Lower leg skin (tissue), 4 donors: ENCODE results near the gene UTP15. TPM values are rescaled to one million over a fixed set of nuclear protein-coding genes. Genes with fewer than 3 reads are reported as not detected.

ENCODE experiments used
- DNase-seq, 2 donors: peaks; one replicate each; pipeline ENCODE4 v3.0.0-alpha.2; 2019; ENCODE audit warnings: low spot score in 2 of 2
- H3K4me3 ChIP-seq: fragments of 200-600 bp; sonication (generic); 2 replicates; pipeline ENCODE4 v1.5.1; 2017; ENCODE audit warnings: mild to moderate bottlenecking, low read depth; ENCODE audit not compliant: poor library complexity, severe bottlenecking
- POLR2A ChIP-seq, 2 donors: fragments of 450-650 bp; IDR thresholded peaks; one replicate each; pipeline ENCODE4 v1.6.1; 2016 to 2017; ENCODE audit warnings: antibody characterized with exemption in 2 of 2, mild to moderate bottlenecking in 1 of 2, moderate library complexity in 1 of 2
- WGBS, 2 donors: methylation state at CpG; one replicate each; pipeline ENCODE4 v1.1.5; 2018; 5-methylcytosine and 5-hydroxymethylcytosine counted together
- intact Hi-C: fragments of 100-400 bp; cut with DNase I; formaldehyde crosslinking; loops from one replicate; pipeline ENCODE4 v1.15.0; 2023; ENCODE audit warnings: low total_unique reads
- total RNA-seq, 4 donors: library from RNA; depleted of rRNA; stranded (reverse); fragments of >200 nt; gene quantifications; one replicate each; pipeline ENCODE4 v1.1.0, GENCODE V29; 2016
- TF ChIP-seq, protein P1 (sequence below), 3 donors: fragments of 450-650 bp; IDR thresholded peaks; one replicate each; pipeline ENCODE4 v1.5.1; 2016; ENCODE audit warnings: antibody characterized with exemption in 3 of 3, mild to moderate bottlenecking in 3 of 3, moderate library complexity in 2 of 3

UTP15 gene
- total RNA-seq, 4 donors from 2014 or later: 13.0 to 37.1 (median 15.4) TPM

DNA sequence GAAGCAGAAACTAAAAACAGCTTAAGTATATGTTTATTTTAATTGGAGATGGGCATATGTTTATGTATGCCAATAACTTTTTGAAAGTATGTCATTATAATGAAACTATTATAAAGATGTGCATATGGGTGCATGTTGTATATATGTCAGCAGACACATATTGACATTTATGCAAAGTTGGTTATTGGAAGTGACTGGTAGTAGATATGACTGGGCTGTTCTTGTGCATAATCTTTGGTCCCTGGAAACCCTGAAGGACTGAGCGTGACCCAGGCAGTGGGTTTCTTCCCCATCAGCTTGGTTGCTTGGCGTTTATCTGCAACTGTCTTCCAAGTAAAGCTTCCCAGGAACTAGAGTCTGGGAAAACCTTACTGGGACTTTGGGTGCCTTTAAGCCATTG, 25.8 kb upstream of the UTP15 start:
- DNase-seq: no peak
- intact Hi-C loops: no loop called here
- H3K4me3 ChIP-seq: no peak overlapping the region
- TF ChIP-seq, protein P1, sequence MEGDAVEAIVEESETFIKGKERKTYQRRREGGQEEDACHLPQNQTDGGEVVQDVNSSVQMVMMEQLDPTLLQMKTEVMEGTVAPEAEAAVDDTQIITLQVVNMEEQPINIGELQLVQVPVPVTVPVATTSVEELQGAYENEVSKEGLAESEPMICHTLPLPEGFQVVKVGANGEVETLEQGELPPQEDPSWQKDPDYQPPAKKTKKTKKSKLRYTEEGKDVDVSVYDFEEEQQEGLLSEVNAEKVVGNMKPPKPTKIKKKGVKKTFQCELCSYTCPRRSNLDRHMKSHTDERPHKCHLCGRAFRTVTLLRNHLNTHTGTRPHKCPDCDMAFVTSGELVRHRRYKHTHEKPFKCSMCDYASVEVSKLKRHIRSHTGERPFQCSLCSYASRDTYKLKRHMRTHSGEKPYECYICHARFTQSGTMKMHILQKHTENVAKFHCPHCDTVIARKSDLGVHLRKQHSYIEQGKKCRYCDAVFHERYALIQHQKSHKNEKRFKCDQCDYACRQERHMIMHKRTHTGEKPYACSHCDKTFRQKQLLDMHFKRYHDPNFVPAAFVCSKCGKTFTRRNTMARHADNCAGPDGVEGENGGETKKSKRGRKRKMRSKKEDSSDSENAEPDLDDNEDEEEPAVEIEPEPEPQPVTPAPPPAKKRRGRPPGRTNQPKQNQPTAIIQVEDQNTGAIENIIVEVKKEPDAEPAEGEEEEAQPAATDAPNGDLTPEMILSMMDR (IDR thresholded peaks at IDR 0.05): no peak
- no peak for TF ChIP-seq POLR2A (IDR thresholded peaks at IDR 0.05)
- WGBS, 2 donors: 81 to 82% methylated on average over 2 of the region's 2 CpGs

DNA sequence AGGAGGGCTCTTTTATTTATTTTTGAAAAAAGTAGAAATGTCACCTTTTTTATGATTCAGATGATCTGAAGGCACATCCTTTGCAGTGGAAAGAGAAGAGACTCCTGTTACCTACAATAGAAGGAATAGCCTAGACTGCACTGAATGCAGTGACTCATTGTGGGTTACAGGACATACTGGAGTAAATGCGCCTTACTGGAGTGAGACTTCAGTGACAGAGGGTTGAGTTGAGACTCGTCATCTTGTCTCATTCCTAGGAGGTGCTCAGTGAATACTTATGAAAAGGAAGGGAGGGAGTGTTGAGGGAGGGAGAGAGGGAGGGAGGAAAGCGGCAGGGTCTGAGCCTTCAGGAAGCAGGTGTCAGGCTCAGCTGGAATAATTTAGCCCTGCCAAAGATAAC, 25.4 kb upstream of the UTP15 start:
- no peak for DNase-seq
- intact Hi-C loops: no loop called here
- H3K4me3 ChIP-seq: no peak overlapping the region
- TF ChIP-seq, protein P1 (IDR thresholded peaks at IDR 0.05): no peak
- no peak for TF ChIP-seq POLR2A (IDR thresholded peaks at IDR 0.05)
- WGBS, 2 donors: 41 to 44% methylated on average over 3 of the region's 3 CpGs

DNA sequence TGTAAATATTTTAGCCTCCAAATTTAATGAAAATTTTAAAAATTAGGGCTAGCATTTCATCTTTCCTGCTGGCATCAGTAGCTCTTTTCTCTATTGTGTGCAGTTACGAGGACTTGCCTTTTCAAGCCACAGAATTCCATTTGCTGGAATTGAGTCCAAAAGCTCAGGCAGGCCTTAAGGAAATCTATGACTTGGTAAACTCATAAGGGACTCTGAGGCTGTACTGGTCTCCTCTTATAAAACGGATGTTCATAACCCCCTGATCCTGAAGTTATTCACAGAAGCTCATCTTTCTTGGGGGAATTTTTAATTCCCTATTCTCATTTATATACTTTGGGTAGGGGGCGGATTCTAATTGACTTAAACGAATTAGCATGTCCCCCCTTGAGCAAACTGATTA, 23.5 kb upstream of the UTP15 start:
- no peak for DNase-seq
- intact Hi-C loops: no loop called here
- WGBS, 2 donors: 37 to 45% methylated on average over 4 of the region's 4 CpGs
- no peak overlapping the region for H3K4me3 ChIP-seq
- TF ChIP-seq POLR2A (IDR thresholded peaks at IDR 0.05): no peak
- TF ChIP-seq, protein P1 (IDR thresholded peaks at IDR 0.05): no peak

DNA sequence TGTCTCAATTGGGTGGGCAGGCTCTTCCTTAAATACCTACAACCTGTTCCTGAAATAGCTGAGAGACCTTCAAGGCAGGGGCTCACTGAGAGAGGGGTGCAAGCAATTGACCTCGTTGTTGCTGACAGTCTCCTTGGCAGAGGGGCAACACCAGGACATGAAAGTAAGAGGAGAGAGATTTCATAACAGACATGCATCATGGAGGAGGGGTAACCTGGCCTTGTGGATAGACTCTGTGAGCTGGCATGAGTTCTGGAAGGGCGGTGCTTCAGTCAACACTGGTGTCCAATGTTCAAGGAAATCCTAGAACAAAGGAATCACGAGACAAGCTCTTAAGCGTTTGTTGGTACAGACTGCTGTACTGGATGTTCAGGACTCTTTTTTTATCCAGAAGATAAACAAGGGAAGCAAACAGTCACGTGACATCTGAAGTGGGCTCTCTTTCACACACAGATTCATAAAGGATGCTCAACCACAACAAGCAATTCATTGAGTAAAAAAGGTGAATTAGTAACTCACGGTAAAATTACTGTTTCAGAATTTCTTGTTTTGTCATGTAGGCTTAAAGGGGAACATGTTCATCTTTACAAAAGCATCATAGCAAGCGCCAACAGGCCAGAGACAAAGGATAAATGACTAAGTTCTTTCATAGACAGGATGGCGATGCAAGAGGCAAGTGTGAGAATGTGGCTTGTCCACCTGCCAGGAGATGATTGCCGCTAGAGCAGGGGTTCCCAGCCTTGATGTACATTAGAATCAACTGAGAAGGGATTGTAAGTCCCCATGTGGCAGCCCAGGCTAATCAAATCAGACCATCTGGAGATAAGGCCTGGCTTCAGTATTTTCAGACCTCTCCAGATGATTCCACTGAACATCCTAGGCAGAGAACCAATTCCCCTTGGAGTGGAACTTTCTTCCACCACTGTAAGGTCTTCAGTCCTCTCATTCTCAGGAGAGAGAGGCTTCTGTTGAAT, 20.8 kb upstream of the UTP15 start:
- no peak for DNase-seq
- 61 to 68% methylated on average over 9 of the region's 9 CpGs for WGBS, 2 donors
- H3K4me3 ChIP-seq: no peak overlapping the region
- TF ChIP-seq, protein P1 (IDR thresholded peaks at IDR 0.05): no peak
- no peak for TF ChIP-seq POLR2A (IDR thresholded peaks at IDR 0.05)
- intact Hi-C loops: no loop called here

DNA sequence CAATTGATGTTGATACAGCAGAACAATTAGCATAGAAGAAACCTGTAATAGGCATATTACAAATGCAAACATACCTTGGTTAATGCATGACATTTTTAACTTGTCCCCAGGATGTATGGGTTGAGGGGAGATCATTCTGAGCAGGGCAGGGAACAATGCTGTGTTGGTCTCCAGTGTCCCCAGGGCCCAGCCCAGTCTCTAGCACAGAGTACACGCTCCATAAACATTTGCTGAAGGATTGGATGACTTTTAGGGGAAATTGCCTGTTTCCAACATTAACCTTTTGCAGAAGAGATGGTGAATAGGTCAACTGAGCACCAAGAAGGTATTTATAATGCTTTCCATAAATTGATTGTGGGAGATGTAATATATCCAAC, 20.2 kb upstream of the UTP15 start:
- WGBS, 2 donors: 56 to 83% methylated on average over 1 of the region's 1 CpG
- H3K4me3 ChIP-seq: no peak overlapping the region
- TF ChIP-seq, protein P1 (IDR thresholded peaks at IDR 0.05): no peak
- TF ChIP-seq POLR2A (IDR thresholded peaks at IDR 0.05): no peak
- no peak for DNase-seq
- intact Hi-C loops: no loop called here
